Renal cortex interstitium (tissue), 15 donors: Measurements from ENCODE around the gene C2. TPM values are rescaled to one million over a fixed set of nuclear protein-coding genes. Genes with fewer than 3 reads are reported as not detected.

ENCODE experiments used
- DNase-seq, 11 donors: peaks; one replicate each; pipeline ENCODE4 v3.0.0-alpha.2; 2013; ENCODE audit warnings: low read depth in 9 of 11, low spot score in 4 of 11; ENCODE audit errors: extremely low read depth in 1 of 11
- long read RNA-seq, 16 experiments: transcript quantifications; one replicate each; lab custom pipeline, GENCODE V29; 2026
- polyA plus RNA-seq, 3 donors: library from polyadenylated mRNA; unstranded; fragments of 120-200 nt; gene quantifications; one replicate each; pipeline ENCODE4 v1.2.1, GENCODE V29; 2013; ENCODE audit not compliant: insufficient read length in 3 of 3

The C2 gene
- 1 to 10 TPM; 3.0 to 4.2 (median 4.0) TPM for polyA plus RNA-seq
- long read RNA-seq, donor 1, partial matches to known transcripts: 7 of 7 reads
- long read RNA-seq, donor 1, other reads (novel, unspliced or antisense): 0 of 7 reads
- long read RNA-seq, donor 2, partial matches to known transcripts: 7 of 7 reads
- long read RNA-seq, donor 2, other reads (novel, unspliced or antisense): 0 of 7 reads
- long read RNA-seq, donor 3, partial matches to known transcripts: 0 of 9 reads
- long read RNA-seq, donor 3, other reads (novel, unspliced or antisense): 9 of 9 reads
- long read RNA-seq, donor 4, partial matches to known transcripts: 10 of 12 reads
- long read RNA-seq, donor 4, other reads (novel, unspliced or antisense): 0 of 12 reads
- long read RNA-seq, donor 5: 0 reads
- long read RNA-seq, donor 6, partial matches to known transcripts: 8 of 8 reads
- long read RNA-seq, donor 6, other reads (novel, unspliced or antisense): 0 of 8 reads
- long read RNA-seq, donor 7, partial matches to known transcripts: 88 of 128 reads
- long read RNA-seq, donor 7, other reads (novel, unspliced or antisense): 40 of 128 reads
- long read RNA-seq, donor 8: 0 reads
- long read RNA-seq, donor 9, partial matches to known transcripts: 91 of 91 reads
- long read RNA-seq, donor 9, other reads (novel, unspliced or antisense): 0 of 91 reads
- long read RNA-seq, donor 10, partial matches to known transcripts: 5 of 11 reads
- long read RNA-seq, donor 10, other reads (novel, unspliced or antisense): 6 of 11 reads
- long read RNA-seq, donor 11, partial matches to known transcripts: 59 of 77 reads
- long read RNA-seq, donor 11, other reads (novel, unspliced or antisense): 17 of 77 reads
- long read RNA-seq, donor 12: 0 reads
- long read RNA-seq, donor 13: 0 reads
- long read RNA-seq, donor 14, partial matches to known transcripts: 22 of 22 reads
- long read RNA-seq, donor 14, other reads (novel, unspliced or antisense): 0 of 22 reads
- long read RNA-seq, donor 15: 0 reads
- long read RNA-seq, donor 16, partial matches to known transcripts: 30 of 31 reads
- long read RNA-seq, donor 16, other reads (novel, unspliced or antisense): 0 of 31 reads

- DNase-seq: no peak
Observed at GRCh38 chr6:31927242-31927862, at the start of gene C2. Gene C2, plus strand, starts transcription at chr6:31927717. Its CDS starts 36 bp downstream, at chr6:31927753.

- no peak for DNase-seq
Observed at GRCh38 chr6:31878222-31878621, 49.3 kb upstream of the C2 start.

- DNase-seq: no peak
Observed at GRCh38 chr6:31878726-31879125, 48.8 kb upstream of the C2 start, which contains the start of gene SLC44A4. Gene SLC44A4, minus strand, starts transcription at chr6:31878997. Its CDS starts 17 bp downstream, at chr6:31878980.

GRCh38 chr6:31879143-31879542 lies 48.4 kb upstream of the C2 start:
- no peak for DNase-seq

GRCh38 chr6:31879901-31880300 lies 47.6 kb upstream of the C2 start:
- DNase-seq: no peak

- DNase-seq: no peak
Observed at GRCh38 chr6:31880616-31881015, 46.9 kb upstream of the C2 start.

- no peak for DNase-seq
Observed at GRCh38 chr6:31881136-31881859, 46.2 kb upstream of the C2 start.

- no peak for DNase-seq
Observed at GRCh38 chr6:31882344-31882743, 45.2 kb upstream of the C2 start.

GRCh38 chr6:31883676-31884075 lies 43.8 kb upstream of the C2 start:
- DNase-seq: no peak

- no peak for DNase-seq
Observed at GRCh38 chr6:31884528-31885035, 42.9 kb upstream of the C2 start.

GRCh38 chr6:31886541-31886991 lies 41.0 kb upstream of the C2 start:
- no peak for DNase-seq

- DNase-seq: no peak
Observed at GRCh38 chr6:31887173-31888007, 40.1 kb upstream of the C2 start.

- DNase-seq: no peak
Observed at GRCh38 chr6:31888276-31889258, 39.0 kb upstream of the C2 start.

- DNase-seq: no peak
Observed at GRCh38 chr6:31889331-31889972, 38.1 kb upstream of the C2 start.

GRCh38 chr6:31892821-31893220 lies 34.7 kb upstream of the C2 start:
- no peak for DNase-seq

- no peak for DNase-seq
Observed at GRCh38 chr6:31896493-31896855, 31.0 kb upstream of the C2 start.
